ENCODE measurements around the gene SERPINE1. TPM values are rescaled to one million over a fixed set of nuclear protein-coding genes. Genes with fewer than 3 reads are reported as not detected.

SERPINE1 gene
- total and polyA plus RNA-seq, 2 of the 8 experiments (the other 6 are each of a cell fraction or from before 2014, with no cell fraction given) = 3.7 to 5.6 TPM

DNA sequence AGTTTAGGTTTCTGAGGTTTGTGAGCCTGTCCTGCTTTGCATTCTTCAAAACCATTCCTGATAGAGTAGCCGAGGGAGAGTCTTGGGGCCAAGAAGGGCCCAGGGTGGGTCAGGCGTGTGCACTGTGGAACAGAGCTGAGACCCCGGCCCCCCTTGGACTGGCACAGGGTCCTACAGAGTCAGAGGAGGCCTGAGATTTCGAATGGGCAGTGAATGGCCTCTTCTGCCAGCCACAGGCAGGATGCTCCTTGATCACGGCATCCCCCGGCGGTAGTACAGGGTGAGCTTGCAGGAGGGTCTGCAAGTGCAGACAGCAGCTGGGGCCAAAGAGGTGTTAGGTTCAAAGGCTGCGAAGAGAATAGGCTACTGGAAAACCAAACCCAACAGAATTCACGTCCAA lies 37.0 kb upstream of the SERPINE1 start (continued):
- TF ChIP-seq, protein P1, sequence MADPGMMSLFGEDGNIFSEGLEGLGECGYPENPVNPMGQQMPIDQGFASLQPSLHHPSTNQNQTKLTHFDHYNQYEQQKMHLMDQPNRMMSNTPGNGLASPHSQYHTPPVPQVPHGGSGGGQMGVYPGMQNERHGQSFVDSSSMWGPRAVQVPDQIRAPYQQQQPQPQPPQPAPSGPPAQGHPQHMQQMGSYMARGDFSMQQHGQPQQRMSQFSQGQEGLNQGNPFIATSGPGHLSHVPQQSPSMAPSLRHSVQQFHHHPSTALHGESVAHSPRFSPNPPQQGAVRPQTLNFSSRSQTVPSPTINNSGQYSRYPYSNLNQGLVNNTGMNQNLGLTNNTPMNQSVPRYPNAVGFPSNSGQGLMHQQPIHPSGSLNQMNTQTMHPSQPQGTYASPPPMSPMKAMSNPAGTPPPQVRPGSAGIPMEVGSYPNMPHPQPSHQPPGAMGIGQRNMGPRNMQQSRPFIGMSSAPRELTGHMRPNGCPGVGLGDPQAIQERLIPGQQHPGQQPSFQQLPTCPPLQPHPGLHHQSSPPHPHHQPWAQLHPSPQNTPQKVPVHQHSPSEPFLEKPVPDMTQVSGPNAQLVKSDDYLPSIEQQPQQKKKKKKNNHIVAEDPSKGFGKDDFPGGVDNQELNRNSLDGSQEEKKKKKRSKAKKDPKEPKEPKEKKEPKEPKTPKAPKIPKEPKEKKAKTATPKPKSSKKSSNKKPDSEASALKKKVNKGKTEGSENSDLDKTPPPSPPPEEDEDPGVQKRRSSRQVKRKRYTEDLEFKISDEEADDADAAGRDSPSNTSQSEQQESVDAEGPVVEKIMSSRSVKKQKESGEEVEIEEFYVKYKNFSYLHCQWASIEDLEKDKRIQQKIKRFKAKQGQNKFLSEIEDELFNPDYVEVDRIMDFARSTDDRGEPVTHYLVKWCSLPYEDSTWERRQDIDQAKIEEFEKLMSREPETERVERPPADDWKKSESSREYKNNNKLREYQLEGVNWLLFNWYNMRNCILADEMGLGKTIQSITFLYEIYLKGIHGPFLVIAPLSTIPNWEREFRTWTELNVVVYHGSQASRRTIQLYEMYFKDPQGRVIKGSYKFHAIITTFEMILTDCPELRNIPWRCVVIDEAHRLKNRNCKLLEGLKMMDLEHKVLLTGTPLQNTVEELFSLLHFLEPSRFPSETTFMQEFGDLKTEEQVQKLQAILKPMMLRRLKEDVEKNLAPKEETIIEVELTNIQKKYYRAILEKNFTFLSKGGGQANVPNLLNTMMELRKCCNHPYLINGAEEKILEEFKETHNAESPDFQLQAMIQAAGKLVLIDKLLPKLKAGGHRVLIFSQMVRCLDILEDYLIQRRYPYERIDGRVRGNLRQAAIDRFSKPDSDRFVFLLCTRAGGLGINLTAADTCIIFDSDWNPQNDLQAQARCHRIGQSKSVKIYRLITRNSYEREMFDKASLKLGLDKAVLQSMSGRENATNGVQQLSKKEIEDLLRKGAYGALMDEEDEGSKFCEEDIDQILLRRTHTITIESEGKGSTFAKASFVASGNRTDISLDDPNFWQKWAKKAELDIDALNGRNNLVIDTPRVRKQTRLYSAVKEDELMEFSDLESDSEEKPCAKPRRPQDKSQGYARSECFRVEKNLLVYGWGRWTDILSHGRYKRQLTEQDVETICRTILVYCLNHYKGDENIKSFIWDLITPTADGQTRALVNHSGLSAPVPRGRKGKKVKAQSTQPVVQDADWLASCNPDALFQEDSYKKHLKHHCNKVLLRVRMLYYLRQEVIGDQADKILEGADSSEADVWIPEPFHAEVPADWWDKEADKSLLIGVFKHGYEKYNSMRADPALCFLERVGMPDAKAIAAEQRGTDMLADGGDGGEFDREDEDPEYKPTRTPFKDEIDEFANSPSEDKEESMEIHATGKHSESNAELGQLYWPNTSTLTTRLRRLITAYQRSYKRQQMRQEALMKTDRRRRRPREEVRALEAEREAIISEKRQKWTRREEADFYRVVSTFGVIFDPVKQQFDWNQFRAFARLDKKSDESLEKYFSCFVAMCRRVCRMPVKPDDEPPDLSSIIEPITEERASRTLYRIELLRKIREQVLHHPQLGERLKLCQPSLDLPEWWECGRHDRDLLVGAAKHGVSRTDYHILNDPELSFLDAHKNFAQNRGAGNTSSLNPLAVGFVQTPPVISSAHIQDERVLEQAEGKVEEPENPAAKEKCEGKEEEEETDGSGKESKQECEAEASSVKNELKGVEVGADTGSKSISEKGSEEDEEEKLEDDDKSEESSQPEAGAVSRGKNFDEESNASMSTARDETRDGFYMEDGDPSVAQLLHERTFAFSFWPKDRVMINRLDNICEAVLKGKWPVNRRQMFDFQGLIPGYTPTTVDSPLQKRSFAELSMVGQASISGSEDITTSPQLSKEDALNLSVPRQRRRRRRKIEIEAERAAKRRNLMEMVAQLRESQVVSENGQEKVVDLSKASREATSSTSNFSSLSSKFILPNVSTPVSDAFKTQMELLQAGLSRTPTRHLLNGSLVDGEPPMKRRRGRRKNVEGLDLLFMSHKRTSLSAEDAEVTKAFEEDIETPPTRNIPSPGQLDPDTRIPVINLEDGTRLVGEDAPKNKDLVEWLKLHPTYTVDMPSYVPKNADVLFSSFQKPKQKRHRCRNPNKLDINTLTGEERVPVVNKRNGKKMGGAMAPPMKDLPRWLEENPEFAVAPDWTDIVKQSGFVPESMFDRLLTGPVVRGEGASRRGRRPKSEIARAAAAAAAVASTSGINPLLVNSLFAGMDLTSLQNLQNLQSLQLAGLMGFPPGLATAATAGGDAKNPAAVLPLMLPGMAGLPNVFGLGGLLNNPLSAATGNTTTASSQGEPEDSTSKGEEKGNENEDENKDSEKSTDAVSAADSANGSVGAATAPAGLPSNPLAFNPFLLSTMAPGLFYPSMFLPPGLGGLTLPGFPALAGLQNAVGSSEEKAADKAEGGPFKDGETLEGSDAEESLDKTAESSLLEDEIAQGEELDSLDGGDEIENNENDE (IDR thresholded peaks at IDR 0.05; ENCODE audit: insufficient replicate concordance, low read length) = no peak
- TF ChIP-seq, protein P2, sequence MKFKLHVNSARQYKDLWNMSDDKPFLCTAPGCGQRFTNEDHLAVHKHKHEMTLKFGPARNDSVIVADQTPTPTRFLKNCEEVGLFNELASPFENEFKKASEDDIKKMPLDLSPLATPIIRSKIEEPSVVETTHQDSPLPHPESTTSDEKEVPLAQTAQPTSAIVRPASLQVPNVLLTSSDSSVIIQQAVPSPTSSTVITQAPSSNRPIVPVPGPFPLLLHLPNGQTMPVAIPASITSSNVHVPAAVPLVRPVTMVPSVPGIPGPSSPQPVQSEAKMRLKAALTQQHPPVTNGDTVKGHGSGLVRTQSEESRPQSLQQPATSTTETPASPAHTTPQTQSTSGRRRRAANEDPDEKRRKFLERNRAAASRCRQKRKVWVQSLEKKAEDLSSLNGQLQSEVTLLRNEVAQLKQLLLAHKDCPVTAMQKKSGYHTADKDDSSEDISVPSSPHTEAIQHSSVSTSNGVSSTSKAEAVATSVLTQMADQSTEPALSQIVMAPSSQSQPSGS (IDR thresholded peaks at IDR 0.05; ENCODE audit: low read length) = no peak
- TF ChIP-seq BACH1 (IDR thresholded peaks at IDR 0.05; ENCODE audit: low read length) (no peak), SIRT6 (IDR thresholded peaks at IDR 0.05; ENCODE audit: low read length) (no peak), MAFK (IDR thresholded peaks at IDR 0.05; ENCODE audit: low read depth, low read length) (no peak), CHD2 (IDR thresholded peaks at IDR 0.05; ENCODE audit: low read length) (no peak), KDM1A (IDR thresholded peaks at IDR 0.05; ENCODE audit: borderline replicate concordance, low read length) (no peak), HDAC2 (IDR thresholded peaks at IDR 0.05; ENCODE audit: borderline replicate concordance in 1 of 2, low read depth in 2 of 2, low read length in 2 of 2) (no peak), TCF12 (IDR thresholded peaks at IDR 0.05; ENCODE audit: low read depth, low read length) (no peak), GABPA (IDR thresholded peaks at IDR 0.05; ENCODE audit: borderline replicate concordance, insufficient read depth, low read length) (no peak), SIX5 (IDR thresholded peaks at IDR 0.05; ENCODE audit: low read depth, low read length) (no peak)

Data from H1 (cell line).